GM12878 (cell line): Measurements from ENCODE around the gene FHL1. TPM values are rescaled to one million over a fixed set of nuclear protein-coding genes. Genes with fewer than 3 reads are reported as not detected.

ENCODE experiments used
- ATAC-seq: fragments of 200-7000 bp; cut with Tn5 transposase; 3 replicates; pipeline ENCODE4 v1.9.1; 2020; ENCODE audit warnings: mild to moderate bottlenecking, moderate library complexity
- BruUV-seq: library from RNA; stranded (reverse); fragments of 400-500 nt; replicated peaks from 2 replicates; lab custom pipeline; 2021; lab: Mats Ljungman, UMichigan
- CTCF ChIA-PET: fragments of 300-600 bp; sonication (Branson Sonifier 250); formaldehyde crosslinking; extraction: SDS; loops from one replicate; lab custom pipeline; 2021; ENCODE audit warnings: inconsistent platforms; lab: Yijun Ruan, JAX
- POLR2A ChIA-PET: fragments of 350-600 bp; formaldehyde crosslinking; extraction: SDS; loops from one replicate; lab custom pipeline; 2021; ENCODE audit warnings: inconsistent platforms; lab: Charles Lee
- RAD21 ChIA-PET: fragments of 300-600 bp; sonication (Branson Sonifier 250); formaldehyde crosslinking; loops from one replicate; lab custom pipeline; 2023; ENCODE audit warnings: antibody characterized with exemption; ENCODE audit not compliant: unreplicated experiment; lab: Charles Lee
- SMC1A ChIA-PET: fragments of 300-600 bp; sonication (Branson Sonifier 250); formaldehyde crosslinking; loops from one replicate; lab custom pipeline; 2023; ENCODE audit not compliant: unreplicated experiment, uncharacterized antibody; lab: Charles Lee
- DNase-seq: peaks from one replicate; pipeline ENCODE4 v3.0.0-alpha.2; 2011; ENCODE audit warnings: low read depth, low spot score
- FAIRE-seq: peaks from 3 replicates; lab custom pipeline; 2011; peaks lifted over from hg19 to GRCh38; lab: Jason Lieb, UNC
- H2AFZ ChIP-seq: 2 replicates; pipeline ENCODE4 v1.6.0; 2011; ENCODE audit warnings: low read depth, low read length, control low read depth; ENCODE audit not compliant: control insufficient read depth
- H3K27ac ChIP-seq: 2 replicates; pipeline ENCODE4 v1.5.1; 2011; ENCODE audit warnings: control low read depth; ENCODE audit not compliant: control insufficient read depth, insufficient read depth
- H3K27me3 ChIP-seq, 2 experiments: replicated peaks in 1 of 2; 2 replicates each; pipeline versions ENCODE4 v1.6.0 to v1.6.1; 2011; ENCODE audit warnings: low read length in 1 of 2; ENCODE audit not compliant: control insufficient read depth in 2 of 2, insufficient read depth in 2 of 2
- H3K36me3 ChIP-seq, 2 experiments: 2 replicates each; pipeline ENCODE4 v1.5.1; 2011; ENCODE audit warnings: low read length in 1 of 2; ENCODE audit not compliant: control insufficient read depth in 2 of 2, insufficient read depth in 2 of 2
- H3K4me1 ChIP-seq: 2 replicates; pipeline ENCODE4 v1.6.1; 2011; ENCODE audit warnings: mild to moderate bottlenecking, low read length, moderate library complexity, mixed read lengths; ENCODE audit not compliant: control insufficient read depth, insufficient read depth
- H3K4me2 ChIP-seq: 2 replicates; pipeline ENCODE4 v1.6.0; 2011; ENCODE audit warnings: control low read depth; ENCODE audit not compliant: control insufficient read depth, insufficient read depth
- H3K4me3 ChIP-seq: fragments of 200-600 bp; sonication (generic); 2 replicates; pipeline ENCODE4 v1.5.1; 2016
- H3K79me2 ChIP-seq: 2 replicates; pipeline ENCODE4 v1.6.0; 2011; ENCODE audit warnings: low read length; ENCODE audit not compliant: control insufficient read depth, insufficient read depth
- H3K9ac ChIP-seq: 2 replicates; pipeline ENCODE4 v1.8.0; 2011; ENCODE audit warnings: low read length, control low read depth, mixed read lengths; ENCODE audit not compliant: control insufficient read depth, insufficient read depth
- H3K9me3 ChIP-seq: replicated peaks from 3 replicates; pipeline ENCODE4 v1.5.1; 2011; ENCODE audit warnings: mild to moderate bottlenecking, low read length; ENCODE audit not compliant: control insufficient read depth, insufficient read depth
- H4K20me1 ChIP-seq: 2 replicates; pipeline ENCODE4 v1.6.0; 2011; ENCODE audit not compliant: control insufficient read depth, insufficient read depth
- ETV6 ChIP-seq, 2 experiments: fragments of 450-650 bp in 1 of 2; IDR thresholded peaks in 1 of 2; conservative IDR thresholded peaks in 1 of 2; 2 replicates each; pipeline ENCODE4 v1.6.1; 2014; ENCODE audit warnings: antibody characterized with exemption in 1 of 2, borderline replicate concordance in 1 of 2, low read depth in 1 of 2, mild to moderate bottlenecking in 1 of 2, moderate library complexity in 1 of 2
- SKIL ChIP-seq: fragments of 450-650 bp; IDR thresholded peaks from 2 replicates; pipeline ENCODE4 v1.6.1; 2017; ENCODE audit warnings: mild to moderate bottlenecking, low read depth, inconsistent platforms; ENCODE audit not compliant: poor library complexity, severe bottlenecking
- STAT3 ChIP-seq: IDR thresholded peaks from 2 replicates; pipeline ENCODE4 v1.6.1; 2011; ENCODE audit warnings: low read depth, low read length, improper control_type of control experiment
- ZBTB4 ChIP-seq: fragments of 450-650 bp; formaldehyde crosslinking; IDR thresholded peaks from 2 replicates; pipeline ENCODE4 v1.4.0; 2022; ENCODE audit warnings: mild to moderate bottlenecking, moderate library complexity
- ZNF217 ChIP-seq: fragments of 450-650 bp; IDR thresholded peaks from 2 replicates; pipeline ENCODE4 v1.6.1; 2017; ENCODE audit warnings: antibody characterized with exemption, mild to moderate bottlenecking
- WGBS: methylation state at CpG from one replicate; pipeline ENCODE4 v1.1.6; 2016; ENCODE audit warnings: low lambda C conversion rate; ENCODE audit not compliant: insufficient replicate concordance, insufficient coverage; ENCODE audit errors: missing lambda C conversion rate; 5-methylcytosine and 5-hydroxymethylcytosine counted together
- in situ Hi-C: fragments of 300-500 bp; cut with MboI; formaldehyde crosslinking; loops from 9 replicates; pipeline ENCODE4 v1.14.3; 2018; ENCODE audit warnings: mixed read lengths
- intact Hi-C: fragments of 100-400 bp; cut with micrococcal nuclease; formaldehyde crosslinking; loops from one replicate; pipeline ENCODE4 v1.14.2; 2022; ENCODE audit not compliant: unreplicated experiment
- polyA plus RNA-seq, 11 experiments: library from polyadenylated mRNA; depleted of rRNA in 4 of 11; unstranded in 6 of 11; stranded (reverse) in 5 of 11; fragments of >200 nt; fragmentation: Nextera tagmentation in 4 of 11; fragmentation: Illumina TruSeq in 1 of 11; extraction: Ambion mirVana in 4 of 11; extraction: Trizol in 1 of 11; gene quantifications; 1 replicate in 1 of 11; 2 replicates in 10 of 11; pipeline versions ENCODE4 v1.2.1 to v1.2.3, GENCODE V29; 2011 to 2016; ENCODE audit warnings: inconsistent platforms in 2 of 11, missing spikeins in 2 of 11, low read depth in 1 of 11
- total RNA-seq, 4 experiments: library from RNA; depleted of rRNA in 3 of 4; stranded (reverse); fragments of >200 nt in 3 of 4; fragmentation: Illumina TruSeq in 1 of 4; extraction: Trizol in 1 of 4; gene quantifications; 2 replicates each; pipeline versions ENCODE4 v1.2.1 to v1.2.3, GENCODE V29; 2013 to 2021

The FHL1 gene
- total and polyA plus RNA-seq, 10 of the 15 experiments (the other 5 are each of a cell fraction or from before 2014, with no cell fraction given) = 0.13 to 0.59 (median 0.34) TPM; not detected in 1

- TF ChIP-seq SKIL (no peak), STAT3 (no peak), ZBTB4 (CRISPR knock-in tag) (no peak)
- TF ChIP-seq, all 136 proteins: peak for 0
Measured at GRCh38 chrX:136203438-136203837, 56.1 kb downstream of the FHL1 start (continued).

- H3K9ac ChIP-seq = no peak overlapping the region
- no peaks in the 10 kb centered on the region for H3K36me3 ChIP-seq
- no peak overlapping the region for H3K4me3 ChIP-seq
- H3K79me2 ChIP-seq = no peaks in the 10 kb centered on the region
- DNase-seq (no peak), ATAC-seq (no peak), FAIRE-seq (no peak)
- no peak overlapping the region for H3K4me2 ChIP-seq
- no peaks in the 10 kb centered on the region for H3K9me3 ChIP-seq
- in situ Hi-C loops = no loop called here
- no TSS peak for BruUV-seq
- H4K20me1 ChIP-seq = no peaks in the 10 kb centered on the region
- no peak for TF ChIP-seq ZNF217
- no peak for TF ChIP-seq ETV6 (conservative IDR thresholded peaks at IDR 0.05 in 1 of 2, IDR thresholded peaks at IDR 0.05 in 1 of 2; ENCODE audit: borderline replicate concordance in 1 of 2, low read depth in 1 of 2)
- H3K27ac ChIP-seq = no peak overlapping the region
- no peak overlapping the region for H2AFZ ChIP-seq
- WGBS = 30% methylated on average over 3 of the region's 3 CpGs
- H3K4me1 ChIP-seq = no peaks in the 10 kb centered on the region
- intact Hi-C loops = no loop called here
- SMC1A ChIA-PET = no interaction called here
- POLR2A ChIA-PET = no interaction called here
- H3K27me3 ChIP-seq = no peaks in the 10 kb centered on the region; a peak in 1 of 4 replicates
- CTCF ChIA-PET = interaction anchor here (0.5 to 2.5 kb wide), 5 partner anchors 17 to 176 kb away, joined by 3 to 5 read pairs (median 4); no protein-coding TSS in a partner anchor
- RAD21 ChIA-PET = no interaction called here
Measured at GRCh38 chrX:136203951-136204350, 56.6 kb downstream of the FHL1 start.
